ENCODE results near the gene KCTD16. TPM values are rescaled to one million over a fixed set of nuclear protein-coding genes. Genes with fewer than 3 reads are reported as not detected.

The KCTD16 gene
- polyA plus RNA-seq, 1 of the 3 experiments (the other 2 are of a cell fraction), result 0.03 TPM

- Histone ChIP-seq H3K79me2 (ENCODE audit: insufficient read depth) (no peaks in the 10 kb centered on the region), H3K36me3 (replicated peaks in 1 of 2; ENCODE audit: control insufficient read depth in 1 of 2, insufficient read depth in 2 of 2, low read length in 1 of 2) (no peaks in the 10 kb centered on the region), H4K20me1 (ENCODE audit: insufficient read depth) (no peaks in the 10 kb centered on the region), H3K4me2 (no peak overlapping the region), H2AFZ (ENCODE audit: low read depth) (no peak overlapping the region), H3K27me3 (ENCODE audit: insufficient read depth) (no peaks in the 10 kb centered on the region), H3K4me3 (ENCODE audit: low read depth in 2 of 2, low read length in 1 of 2) (no peak overlapping the region), H3K4me1 (ENCODE audit: control insufficient read depth in 1 of 2, insufficient read depth in 2 of 2, low read depth in 1 of 2, low read length in 1 of 2) (peaks cover 5 to 8% of the 10 kb centered on the region in 2 experiments; a peak in 3 of 4 replicates), H3F3A (replicated peaks; ENCODE audit: insufficient read depth) (no peaks in the 10 kb centered on the region), H3K9me2 (no peaks in the 10 kb centered on the region), H3K9ac (no peak overlapping the region), H3K9me3 (no peaks in the 10 kb centered on the region), H3K27ac (ENCODE audit: low read depth in 2 of 2, low read length in 1 of 2) (no peak overlapping the region)
- TF ChIP-seq POLR2AphosphoS5 (IDR thresholded peaks at IDR 0.05; ENCODE audit: low read depth, low read length) (no peak), MXI1 (IDR thresholded peaks at IDR 0.05; ENCODE audit: low read depth, low read length) (no peak), JUND (IDR thresholded peaks at IDR 0.05) (no peak), SMC3 (IDR thresholded peaks at IDR 0.05; ENCODE audit: low read depth, low read length) (no peak), FOXJ3 (CRISPR knock-in tag; IDR thresholded peaks at IDR 0.05) (no peak), RFX5 (IDR thresholded peaks at IDR 0.05; ENCODE audit: low read length) (no peak), PBX3 (IDR thresholded peaks at IDR 0.05) (no peak), TCF12 (IDR thresholded peaks at IDR 0.05) (no peak), TEAD4 (IDR thresholded peaks at IDR 0.05; ENCODE audit: borderline replicate concordance, insufficient read depth) (no peak)
- WGBS (ENCODE audit: low lambda C conversion rate), result 56% methylated on average over 2 of the region's 2 CpGs
- ChIA-PET CTCF (no interaction called here), POLR2A (no interaction called here)
- DNase-seq, result no peak
Observed at GRCh38 chr5:144472221-144472620, 301.5 kb downstream of the KCTD16 start.

GRCh38 chr5:144473650-144474049 is 303.0 kb downstream of the KCTD16 start:
- no peak for DNase-seq
- CTCF ChIA-PET, result no interaction called here
- POLR2A ChIA-PET, result no interaction called here
- no peaks in the 10 kb centered on the region for H3K9me2 ChIP-seq
- H2AFZ ChIP-seq (ENCODE audit: low read depth), result no peak overlapping the region
- H3K4me3 ChIP-seq (ENCODE audit: low read depth in 2 of 2, low read length in 1 of 2), result no peak overlapping the region
- H4K20me1 ChIP-seq (ENCODE audit: insufficient read depth), result no peaks in the 10 kb centered on the region
- WGBS (ENCODE audit: low lambda C conversion rate), result 81% methylated on average over 10 of the region's 13 CpGs
- H3F3A ChIP-seq (replicated peaks; ENCODE audit: insufficient read depth), result no peaks in the 10 kb centered on the region
- no peak overlapping the region for H3K9ac ChIP-seq
- H3K27ac ChIP-seq (ENCODE audit: low read depth in 2 of 2, low read length in 1 of 2), result no peak overlapping the region
- peaks cover 0 to 1% of the 10 kb centered on the region in 2 experiments; a peak in 1 of 4 replicates for H3K4me1 ChIP-seq (ENCODE audit: control insufficient read depth in 1 of 2, insufficient read depth in 2 of 2, low read depth in 1 of 2, low read length in 1 of 2)
- H3K9me3 ChIP-seq, result no peaks in the 10 kb centered on the region
- H3K79me2 ChIP-seq (ENCODE audit: insufficient read depth), result no peaks in the 10 kb centered on the region
- H3K4me2 ChIP-seq, result no peak overlapping the region
- no peaks in the 10 kb centered on the region for H3K27me3 ChIP-seq (ENCODE audit: insufficient read depth)
- H3K36me3 ChIP-seq (replicated peaks in 1 of 2; ENCODE audit: control insufficient read depth in 1 of 2, insufficient read depth in 2 of 2, low read length in 1 of 2), result no peaks in the 10 kb centered on the region
- TF ChIP-seq TCF12 (IDR thresholded peaks at IDR 0.05) (no peak), REST (IDR thresholded peaks at IDR 0.05; ENCODE audit: low read depth, low read length) (no peak), GATA2 (CRISPR knock-in tag; IDR thresholded peaks at IDR 0.05) (no peak), FOXJ3 (CRISPR knock-in tag; IDR thresholded peaks at IDR 0.05) (no peak), EZH2phosphoT487 (IDR thresholded peaks at IDR 0.05; ENCODE audit: borderline replicate concordance, low read depth) (no peak), USF1 (IDR thresholded peaks at IDR 0.05; ENCODE audit: borderline replicate concordance, low read depth) (no peak), GABPA (IDR thresholded peaks at IDR 0.05; ENCODE audit: low read depth) (no peak), MEF2A (IDR thresholded peaks at IDR 0.05; ENCODE audit: borderline replicate concordance, low read depth) (no peak), IRF3 (IDR thresholded peaks at IDR 0.05; ENCODE audit: low read depth, low read length) (no peak), ZBTB33 (IDR thresholded peaks at IDR 0.05; ENCODE audit: borderline replicate concordance, low read depth) (no peak), TEAD4 (IDR thresholded peaks at IDR 0.05; ENCODE audit: borderline replicate concordance, insufficient read depth) (no peak), MXI1 (IDR thresholded peaks at IDR 0.05; ENCODE audit: low read depth, low read length) (no peak), RXRA (IDR thresholded peaks at IDR 0.05; ENCODE audit: borderline replicate concordance, low read depth) (no peak), FOXM1 (IDR thresholded peaks at IDR 0.05; ENCODE audit: low read depth) (no peak)

Data from SK-N-SH (cell line).